GM06990 (cell line): ENCODE results near the gene XYLT1.

Experiments
- DNase-seq: peaks from one replicate; pipeline ENCODE4 v3.0.0-alpha.2; 2011; ENCODE audit not compliant: insufficient read length; ENCODE audit errors: extremely low read depth
- H3K27me3 ChIP-seq: replicated peaks from 2 replicates; pipeline ENCODE4 v1.6.0; 2011; ENCODE audit warnings: low read length; ENCODE audit not compliant: control insufficient read depth, insufficient read depth
- H3K36me3 ChIP-seq: 2 replicates; pipeline ENCODE4 v1.5.1; 2011; ENCODE audit warnings: low read length; ENCODE audit not compliant: control insufficient read depth, insufficient read depth
- H3K4me3 ChIP-seq: replicated peaks from 2 replicates; pipeline ENCODE4 v1.5.1; 2011; ENCODE audit warnings: low read depth, mild to moderate bottlenecking, control low read depth, low read length
- CTCF ChIP-seq: IDR thresholded peaks from 2 replicates; pipeline ENCODE4 v1.5.1; 2011; ENCODE audit warnings: low read length, control low read depth, mild to moderate bottlenecking, inconsistent platforms; ENCODE audit not compliant: insufficient read depth, poor library complexity, severe bottlenecking

Gene XYLT1

GRCh38 chr16:17068524-17068923, 402.2 kb downstream of the XYLT1 start:
- Histone ChIP-seq H3K4me3 (no peak overlapping the region), H3K36me3 (no peaks in the 10 kb centered on the region), H3K27me3 (no peaks in the 10 kb centered on the region)
- DNase-seq, result peak; percentile 32
- TF ChIP-seq CTCF, result no peak

GRCh38 chr16:17067882-17068281, 402.9 kb downstream of the XYLT1 start:
- no peak overlapping the region for H3K4me3 ChIP-seq
- no peak for DNase-seq
- no peak for TF ChIP-seq CTCF
- no peaks in the 10 kb centered on the region for H3K27me3 ChIP-seq
- no peaks in the 10 kb centered on the region for H3K36me3 ChIP-seq

- H3K4me3 ChIP-seq, result no peak overlapping the region
Measured at GRCh38 chr16:17063201-17064139, 407.3 kb downstream of the XYLT1 start.

GRCh38 chr16:17062676-17063075, 408.1 kb downstream of the XYLT1 start:
- no peaks in the 10 kb centered on the region for H3K27me3 ChIP-seq
- no peak for TF ChIP-seq CTCF
- DNase-seq, result no peak

More at GRCh38 chr16:17063201-17064139, 407.3 kb downstream of the XYLT1 start:
- no peak for DNase-seq
- H3K27me3 ChIP-seq, result no peaks in the 10 kb centered on the region
- H3K36me3 ChIP-seq, result no peaks in the 10 kb centered on the region
- TF ChIP-seq CTCF, result no peak

GRCh38 chr16:17061326-17061725, 409.4 kb downstream of the XYLT1 start:
- no peak for DNase-seq
- TF ChIP-seq CTCF, result no peak
- no peaks in the 10 kb centered on the region for H3K36me3 ChIP-seq

More at GRCh38 chr16:17062676-17063075, 408.1 kb downstream of the XYLT1 start:
- H3K36me3 ChIP-seq, result no peaks in the 10 kb centered on the region
- no peak overlapping the region for H3K4me3 ChIP-seq

GRCh38 chr16:17058471-17058870, 412.3 kb downstream of the XYLT1 start:
- TF ChIP-seq CTCF, result no peak
- H3K27me3 ChIP-seq, result no peaks in the 10 kb centered on the region

More at GRCh38 chr16:17061326-17061725, 409.4 kb downstream of the XYLT1 start:
- Histone ChIP-seq H3K4me3 (no peak overlapping the region), H3K27me3 (no peaks in the 10 kb centered on the region)

More at GRCh38 chr16:17058471-17058870, 412.3 kb downstream of the XYLT1 start:
- Histone ChIP-seq H3K4me3 (no peak overlapping the region), H3K36me3 (no peaks in the 10 kb centered on the region)
- no peak for DNase-seq
